Globus pallidus (tissue), 1 donor: Measurements from ENCODE around the gene FKBP7.
"Not testable (repeated sequence)": the region's sequence is repeated elsewhere in the genome, so short reads cannot be mapped to it uniquely, and the experiment has no call there.

Source experiments
- DNase-seq: peaks from one replicate; pipeline ENCODE4 v3.0.0-alpha.2; 2015; ENCODE audit warnings: low spot score

Gene FKBP7

GRCh38 chr2:178485356-178485755 is 7.0 kb upstream of the FKBP7 start:
- no peak for DNase-seq

DNA sequence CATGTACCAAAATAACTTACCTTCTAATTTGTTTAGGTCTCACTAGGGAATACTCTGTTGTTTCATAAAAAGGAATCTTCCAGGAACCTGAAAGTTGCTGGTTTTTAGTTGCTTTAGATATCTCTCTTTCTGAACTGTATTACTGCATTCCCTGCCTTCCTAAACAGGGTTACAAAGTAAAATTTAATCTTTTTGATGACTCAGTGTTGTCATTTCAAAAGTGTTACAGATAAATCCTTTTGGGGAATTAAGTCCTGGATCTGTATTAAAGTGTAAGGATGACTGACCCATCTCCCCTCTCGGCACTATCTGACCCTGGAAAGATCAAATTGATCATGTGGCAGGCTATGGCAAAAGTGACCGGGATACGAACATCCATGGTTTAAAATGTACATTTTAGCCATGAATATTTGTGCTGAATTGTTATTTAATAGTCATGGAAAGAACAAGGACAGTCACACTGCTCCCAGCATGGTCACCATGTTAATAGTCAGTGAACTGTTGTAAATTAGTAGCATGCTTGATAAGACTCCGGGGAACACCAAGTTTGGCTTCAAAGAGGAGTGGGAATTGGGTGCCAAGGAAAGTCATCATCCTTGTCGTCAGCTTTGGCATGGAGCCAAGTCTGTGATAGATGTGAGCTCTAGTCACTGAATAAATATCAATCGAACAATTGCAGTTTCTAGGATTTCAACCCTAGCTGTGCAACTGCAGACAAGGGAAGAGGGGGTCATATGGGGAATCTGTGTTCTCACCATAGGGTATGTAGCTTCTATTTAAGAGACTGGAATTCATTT is 6.0 kb upstream of the FKBP7 start:
- peak; percentile 42 for DNase-seq

- DNase-seq, result no peak
Observed at GRCh38 chr2:178482437-178482836, 4.0 kb upstream of the FKBP7 start.

DNA sequence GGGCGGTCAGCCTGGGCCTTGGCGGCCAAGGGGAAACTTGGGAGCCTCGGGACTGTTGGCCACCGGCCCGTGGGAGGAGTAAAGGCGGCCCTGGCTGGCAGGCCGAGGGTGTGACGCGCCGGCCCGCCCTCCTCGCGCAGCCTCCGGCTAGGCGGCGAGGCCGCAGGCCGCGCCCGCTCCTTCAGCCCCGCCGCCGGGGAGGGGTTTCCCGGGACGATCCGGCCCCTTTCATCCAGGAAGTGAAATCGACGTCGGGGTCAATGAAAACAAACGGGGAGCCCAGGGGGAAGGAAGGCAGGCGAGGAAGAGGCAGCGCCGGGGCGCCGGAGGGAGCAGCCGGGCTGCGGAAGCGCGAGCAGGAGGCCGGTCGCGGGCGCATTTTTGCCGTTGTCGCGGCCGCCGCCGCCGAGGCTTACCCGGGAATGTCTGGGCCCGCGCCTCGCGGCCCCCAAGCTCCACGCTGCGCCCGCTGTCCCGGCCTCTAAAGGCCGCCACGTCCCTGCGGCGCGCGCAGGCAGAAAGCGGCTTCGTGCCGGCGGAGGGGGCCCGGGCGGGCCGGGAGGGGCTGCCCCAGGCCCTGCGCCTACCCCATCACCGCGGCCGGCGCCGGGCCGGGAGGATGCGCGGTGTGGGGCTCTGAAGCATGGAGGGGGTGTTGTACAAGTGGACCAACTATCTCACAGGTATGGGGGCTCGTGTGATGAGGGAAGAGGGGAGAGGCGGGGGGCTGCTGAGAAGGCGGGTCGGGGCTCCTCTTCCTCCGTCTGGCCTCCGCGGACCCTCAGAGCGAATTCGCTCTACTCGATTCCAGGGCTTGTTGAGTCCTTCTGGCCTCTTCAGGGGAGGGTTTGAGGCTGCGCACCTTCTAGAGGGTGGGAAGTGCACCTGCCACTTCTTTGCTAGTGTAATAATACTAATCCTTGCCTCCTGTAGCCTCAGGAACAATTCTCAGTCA is 2.1 kb upstream of the FKBP7 start, which contains the start of gene PLEKHA3:
Gene PLEKHA3, plus strand, starts transcription at position 231 of the 955 bp plus-strand sequence. Its CDS starts 413 bp downstream, at position 644.
- peak; percentile 95 for DNase-seq

GRCh38 chr2:178479758-178480226 is 1.4 kb upstream of the FKBP7 start:
- no peak for DNase-seq

DNA sequence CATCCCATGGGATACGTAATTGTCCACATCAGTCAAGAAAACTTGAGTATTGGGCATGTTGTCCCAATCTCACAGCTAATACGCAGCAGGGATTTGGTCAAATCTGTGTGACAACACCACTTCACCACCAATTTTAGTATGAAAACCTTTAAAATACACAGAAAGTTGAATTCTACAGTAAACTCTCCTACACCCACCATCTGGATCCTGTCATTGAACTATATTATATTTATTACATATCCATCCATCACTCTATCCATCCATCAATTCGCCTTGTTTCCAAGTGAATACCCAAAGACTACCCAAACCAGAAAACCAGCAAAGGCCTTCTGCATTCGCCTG is 846 bp upstream of the FKBP7 start:
- DNase-seq, result no peak

DNA sequence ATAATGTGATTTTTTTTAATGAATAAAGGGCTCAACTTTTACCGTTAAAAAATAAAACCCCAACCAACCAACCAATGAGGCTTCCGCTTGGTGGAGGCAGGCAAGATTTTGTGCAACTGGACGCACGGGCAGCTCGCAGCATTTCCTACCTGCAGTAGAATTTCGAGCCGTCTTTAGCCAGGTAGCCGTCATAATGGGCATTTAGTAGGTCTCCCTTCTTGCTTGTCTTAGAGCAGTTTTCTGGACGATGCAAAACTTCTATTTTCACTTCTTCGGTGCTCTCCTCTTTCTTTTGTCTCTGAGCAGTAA is 316 bp downstream of the FKBP7 start:
- DNase-seq, result no peak

DNA sequence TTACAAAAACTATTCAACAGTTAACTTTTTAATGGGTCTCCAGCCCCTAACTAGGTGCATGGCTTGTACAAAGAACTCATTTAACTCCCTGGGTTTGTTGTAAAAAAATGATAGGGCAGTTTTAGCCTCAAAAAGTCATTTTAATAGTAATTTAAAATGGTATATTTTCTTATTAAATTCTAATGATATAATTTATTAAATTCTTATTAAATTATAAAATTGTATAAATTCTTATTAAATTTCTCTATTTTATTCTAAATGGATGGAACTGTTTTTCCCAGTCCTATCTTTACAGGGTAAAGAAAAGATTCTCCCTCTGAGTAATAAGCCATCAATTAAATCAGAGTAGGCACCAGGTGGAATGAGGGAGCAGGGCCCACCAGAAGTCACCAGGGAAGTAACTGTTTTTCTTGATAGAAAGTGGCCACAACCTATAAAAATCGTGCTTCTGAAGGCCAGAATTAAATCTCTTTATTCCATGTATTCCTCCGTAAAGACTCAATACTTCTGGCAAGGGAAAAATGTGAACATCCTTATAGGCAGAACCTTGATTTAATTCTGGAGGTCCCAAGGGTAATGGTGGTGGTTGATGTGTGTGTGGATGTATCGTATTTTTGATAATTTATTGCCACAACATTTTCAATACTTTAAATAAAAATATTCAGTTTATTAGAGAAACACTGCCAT is 814 bp downstream of the FKBP7 start:
- DNase-seq, result no peak

- DNase-seq, result no peak
Observed at GRCh38 chr2:178476477-178476876, 1.9 kb downstream of the FKBP7 start.

DNA sequence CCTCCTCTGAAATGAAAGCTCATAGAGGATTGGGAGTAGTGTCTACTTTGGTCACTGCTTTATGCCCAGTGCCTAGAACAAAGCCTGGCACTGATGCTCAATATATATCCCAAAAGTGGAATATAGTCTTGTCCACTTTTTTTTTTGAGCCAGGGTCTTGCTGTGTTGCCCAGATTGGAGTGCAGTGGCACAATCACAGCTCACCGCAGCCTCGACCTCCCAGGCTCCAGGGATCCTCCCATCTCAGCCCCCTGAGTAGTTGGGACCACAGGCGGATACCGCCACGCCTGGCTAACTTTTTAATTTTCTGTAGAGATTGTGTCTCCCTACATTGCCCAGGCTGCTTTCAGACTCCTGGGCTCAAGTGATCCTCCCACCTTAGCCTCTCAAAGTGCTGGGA is 3.8 kb downstream of the FKBP7 start:
- DNase-seq, result no peak

GRCh38 chr2:178473931-178474330 is 4.5 kb downstream of the FKBP7 start:
- DNase-seq, result no peak

DNA sequence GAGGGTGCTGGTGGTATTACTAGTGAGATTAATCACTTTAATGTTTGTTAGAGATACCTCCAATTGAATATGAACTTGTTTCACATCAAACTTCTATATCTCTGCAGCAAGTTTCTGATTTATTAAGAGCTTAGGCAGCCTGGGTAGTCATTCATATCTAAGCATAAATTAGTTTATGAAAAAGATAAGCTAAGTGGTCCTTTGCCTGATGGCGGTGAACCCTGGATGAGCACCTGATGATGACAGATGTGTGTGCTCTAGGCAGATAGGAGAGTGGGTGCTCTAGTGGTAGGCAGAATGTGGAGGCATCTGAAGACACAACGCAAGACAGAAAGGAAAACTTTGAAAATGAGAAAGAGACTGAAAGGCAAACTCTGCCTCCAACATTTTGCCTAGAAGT is 5.0 kb downstream of the FKBP7 start:
- DNase-seq, result no peak

DNA sequence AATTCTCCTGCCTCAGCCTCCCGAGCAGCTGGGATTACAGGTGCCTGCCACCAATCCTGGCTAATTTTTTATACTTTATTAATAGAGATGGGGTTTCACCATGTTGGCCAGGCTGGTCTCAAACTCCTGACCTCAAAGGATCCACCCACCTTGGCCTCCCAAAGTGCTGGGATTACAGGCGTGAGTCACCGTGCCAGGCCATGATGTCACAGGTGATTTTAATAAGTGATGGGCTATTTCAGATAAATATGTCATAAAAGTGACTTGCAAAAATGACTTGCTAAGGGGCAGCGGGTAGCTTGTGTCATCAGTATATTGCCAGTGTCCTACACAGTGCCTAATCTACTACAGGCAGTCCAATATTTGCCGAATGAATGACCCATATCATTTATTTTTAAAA is 7.1 kb downstream of the FKBP7 start:
- DNase-seq, result not testable (repeated sequence)

DNA sequence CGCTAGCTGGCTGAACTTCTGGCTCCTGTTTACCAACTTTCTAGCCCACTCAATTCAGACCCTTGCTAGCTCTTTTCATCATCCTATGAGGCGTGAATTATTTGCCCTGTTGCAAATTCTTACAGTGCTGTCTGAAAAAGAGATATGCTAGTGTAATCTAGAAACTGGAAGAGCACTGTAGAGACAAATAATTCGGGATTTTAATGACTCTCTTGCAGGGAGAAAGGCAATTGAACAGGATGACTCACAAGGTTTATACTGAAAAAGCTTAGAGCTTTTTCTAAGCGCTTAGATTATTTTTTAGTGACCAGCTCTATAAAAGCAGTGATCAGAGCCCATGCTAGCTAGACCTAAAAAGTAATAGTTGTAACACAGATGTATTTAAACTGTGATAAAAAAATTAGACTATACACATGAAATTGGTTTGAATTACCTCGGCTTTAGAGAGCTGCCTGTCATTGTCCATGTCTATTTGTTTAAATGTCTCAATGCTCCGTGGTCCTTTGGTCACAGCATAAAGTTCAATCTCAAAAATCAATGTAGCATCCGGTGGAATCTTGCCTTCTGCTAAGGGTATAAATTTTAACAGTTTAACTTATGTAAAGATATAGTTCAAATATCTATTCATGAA is 9.1 kb downstream of the FKBP7 start:
- no peak for DNase-seq

- DNase-seq, result no peak
Observed at GRCh38 chr2:178457390-178457886, 21.0 kb downstream of the FKBP7 start.

DNA sequence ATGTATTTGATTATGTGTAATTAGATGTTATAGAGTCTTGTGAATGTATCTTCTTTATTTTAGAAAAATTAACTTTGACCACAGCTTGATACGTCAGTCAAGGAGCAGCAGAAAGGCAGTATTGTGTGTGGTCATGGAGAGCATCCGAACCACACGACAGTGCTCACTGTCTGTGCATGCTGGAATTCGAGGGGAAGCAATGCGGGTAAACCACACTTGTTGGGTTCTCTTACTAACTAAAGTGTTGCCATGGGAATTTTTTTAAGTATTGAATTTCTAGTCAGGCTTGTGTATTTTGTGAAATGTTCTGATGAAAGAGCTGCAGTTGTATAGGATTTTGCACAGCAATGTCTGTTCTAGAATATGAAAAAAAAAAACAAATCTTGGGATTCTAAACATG is 22.5 kb downstream of the FKBP7 start:
- DNase-seq, result no peak

GRCh38 chr2:178452870-178453269 is 25.5 kb downstream of the FKBP7 start:
- no peak for DNase-seq

GRCh38 chr2:178452334-178452733 is 26.1 kb downstream of the FKBP7 start:
- DNase-seq, result no peak

- DNase-seq, result peak; percentile 99
Observed at GRCh38 chr2:178450774-178451525, 27.4 kb downstream of the FKBP7 start, which contains the start of the genes PJVK and PRKRA. PJVK (plus strand) TSS chr2:178451378; CDS start chr2:178453410, 2,032 bp downstream. PRKRA (minus strand) TSS chr2:178451175; CDS start chr2:178451030, 145 bp downstream.

- DNase-seq, result no peak
Observed at GRCh38 chr2:178450524-178450773, 28.0 kb downstream of the FKBP7 start.
